H1 (cell line): ENCODE results near the gene TEX29. TPM values are rescaled to one million over a fixed set of nuclear protein-coding genes. Genes with fewer than 3 reads are reported as not detected.

ENCODE experiments used
- ASH2L ChIP-seq: fragments of 200-600, 300-600 bp; sonication (generic); IDR thresholded peaks from one replicate; pipeline ENCODE4 v1.7.1; 2017; ENCODE audit warnings: low read length
- BACH1 ChIP-seq: IDR thresholded peaks from 2 replicates; pipeline ENCODE4 v1.6.1; 2012; ENCODE audit warnings: low read length, improper control_type of control experiment
- CBX8 ChIP-seq: fragments of 300-800, 300-1000 bp; sonication (generic); IDR thresholded peaks from 2 replicates; pipeline ENCODE4 v1.7.1; 2016; ENCODE audit warnings: low read depth, low read length, borderline replicate concordance
- EGR1 ChIP-seq: IDR thresholded peaks from 2 replicates; pipeline ENCODE4 v1.6.1; 2011; ENCODE audit warnings: low read depth, low read length, borderline replicate concordance
- JUN ChIP-seq: IDR thresholded peaks from 2 replicates; pipeline ENCODE4 v1.6.1; 2011; ENCODE audit warnings: low read depth, mild to moderate bottlenecking, improper control_type of control experiment, low read length
- JUND ChIP-seq: IDR thresholded peaks from 2 replicates; pipeline ENCODE4 v1.6.1; 2011; ENCODE audit warnings: mild to moderate bottlenecking, improper control_type of control experiment, low read length
- MAFK ChIP-seq: IDR thresholded peaks from 2 replicates; pipeline ENCODE4 v1.6.1; 2012; ENCODE audit warnings: low read depth, mild to moderate bottlenecking, improper control_type of control experiment, low read length
- POLR2AphosphoS5 ChIP-seq: IDR thresholded peaks from 2 replicates; pipeline ENCODE4 v1.6.1; 2011; ENCODE audit warnings: low read depth, low read length
- RNF2 ChIP-seq: fragments of 200-900, 300-1000 bp; sonication (generic); IDR thresholded peaks from 2 replicates; pipeline ENCODE4 v1.7.1; 2016; ENCODE audit warnings: borderline replicate concordance, low read depth, mild to moderate bottlenecking, antibody characterized with exemption, low read length; ENCODE audit not compliant: poor library complexity, severe bottlenecking; ENCODE audit errors: missing control alignments
- SIRT6 ChIP-seq: IDR thresholded peaks from one replicate; pipeline ENCODE4 v1.7.1; 2012; ENCODE audit warnings: low read length, inconsistent platforms
- SP4 ChIP-seq: IDR thresholded peaks from 2 replicates; pipeline ENCODE4 v1.6.1; 2012; ENCODE audit warnings: low read length, inconsistent platforms
- TAF7 ChIP-seq: optimal IDR thresholded peaks from 2 replicates; pipeline ENCODE3; 2011; ENCODE audit warnings: low read depth, mild to moderate bottlenecking, inconsistent platforms, low read length, moderate library complexity, borderline replicate concordance
- TCF12 ChIP-seq: IDR thresholded peaks from 2 replicates; pipeline ENCODE4 v1.6.1; 2011; ENCODE audit warnings: low read depth, mild to moderate bottlenecking, low read length
- YY1 ChIP-seq: IDR thresholded peaks from 2 replicates; pipeline ENCODE4 v1.6.1; 2011; ENCODE audit warnings: low read depth, mild to moderate bottlenecking, low read length
- polyA plus RNA-seq, 7 experiments: library from polyadenylated mRNA; depleted of rRNA in 3 of 7; stranded (reverse) in 5 of 7; unstranded in 2 of 7; fragments of >200 nt in 5 of 7; fragments of 200-250 nt in 2 of 7; gene quantifications; 1 replicate in 5 of 7; 2 replicates in 1 of 7; 4 replicates in 1 of 7; pipeline versions ENCODE4 v1.2.1 to v1.2.3, GENCODE V29; 2011 to 2013; ENCODE audit warnings: missing spikeins in 2 of 7, mixed read lengths in 2 of 7
- total RNA-seq: library from RNA; stranded (reverse); fragmentation: NEBNext Ultra II Directional; extraction: Animal tissue kit (Norgen Biotek cat#: 25700); gene quantifications from 2 replicates; pipeline ENCODE4 v1.2.1, GENCODE V29; 2021
- TF ChIP-seq, protein P1 (sequence below), 3 experiments: IDR thresholded peaks; 1 replicate in 2 of 3; 2 replicates in 1 of 3; pipeline versions ENCODE4 v1.5.1 to v1.6.1; 2011; ENCODE audit warnings: low read length in 3 of 3, mild to moderate bottlenecking in 3 of 3, inconsistent platforms in 2 of 3, low read depth in 1 of 3, moderate library complexity in 1 of 3; ENCODE audit not compliant: insufficient read depth in 1 of 3; ENCODE audit errors: control extremely low read depth in 1 of 3
- TF ChIP-seq, protein P2 (sequence below): IDR thresholded peaks from 2 replicates; pipeline ENCODE4 v1.6.1; 2011; ENCODE audit warnings: low read length, improper control_type of control experiment
- TF ChIP-seq, protein P3 (sequence below): IDR thresholded peaks from 2 replicates; pipeline ENCODE4 v1.6.1; 2012; ENCODE audit warnings: inconsistent platforms

TEX29 gene
- total and polyA plus RNA-seq, 2 of the 8 experiments (the other 6 are each of a cell fraction or from before 2014, with no cell fraction given): 0.08 TPM; not detected in 1

DNA sequence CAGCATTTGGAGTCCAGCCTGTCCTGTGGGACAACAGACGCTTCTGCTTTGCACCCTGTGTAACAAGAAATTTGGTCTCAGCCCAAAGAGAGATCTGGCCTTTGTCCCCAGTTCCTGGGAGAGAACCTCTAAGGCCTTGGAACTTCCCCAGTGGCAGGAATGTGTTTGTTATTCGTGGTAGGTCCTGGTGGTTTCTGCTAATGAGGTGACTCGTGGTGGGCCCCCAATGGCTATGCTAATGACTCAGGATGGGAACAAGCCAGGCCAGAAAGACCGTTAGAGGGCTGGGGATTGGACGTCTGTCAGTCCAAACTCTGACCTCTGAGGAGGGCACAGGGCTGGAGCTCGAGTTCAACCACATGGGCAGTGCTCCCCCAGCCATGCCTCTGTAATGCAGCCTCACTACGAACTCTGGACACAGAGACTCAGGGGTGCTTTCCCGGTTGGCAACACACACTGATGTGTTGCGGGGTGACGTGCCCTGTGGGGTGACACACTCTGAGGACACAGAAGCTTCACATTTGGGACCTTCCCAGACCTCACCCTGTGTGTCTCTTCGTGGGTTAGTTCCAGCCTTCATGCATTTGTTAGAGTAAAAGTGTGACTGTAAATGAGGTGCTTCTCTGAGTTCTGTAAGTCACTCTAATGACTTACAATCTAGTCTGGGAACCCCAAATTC lies 38.9 kb downstream of the TEX29 start (continued):
- TF ChIP-seq, protein P1, sequence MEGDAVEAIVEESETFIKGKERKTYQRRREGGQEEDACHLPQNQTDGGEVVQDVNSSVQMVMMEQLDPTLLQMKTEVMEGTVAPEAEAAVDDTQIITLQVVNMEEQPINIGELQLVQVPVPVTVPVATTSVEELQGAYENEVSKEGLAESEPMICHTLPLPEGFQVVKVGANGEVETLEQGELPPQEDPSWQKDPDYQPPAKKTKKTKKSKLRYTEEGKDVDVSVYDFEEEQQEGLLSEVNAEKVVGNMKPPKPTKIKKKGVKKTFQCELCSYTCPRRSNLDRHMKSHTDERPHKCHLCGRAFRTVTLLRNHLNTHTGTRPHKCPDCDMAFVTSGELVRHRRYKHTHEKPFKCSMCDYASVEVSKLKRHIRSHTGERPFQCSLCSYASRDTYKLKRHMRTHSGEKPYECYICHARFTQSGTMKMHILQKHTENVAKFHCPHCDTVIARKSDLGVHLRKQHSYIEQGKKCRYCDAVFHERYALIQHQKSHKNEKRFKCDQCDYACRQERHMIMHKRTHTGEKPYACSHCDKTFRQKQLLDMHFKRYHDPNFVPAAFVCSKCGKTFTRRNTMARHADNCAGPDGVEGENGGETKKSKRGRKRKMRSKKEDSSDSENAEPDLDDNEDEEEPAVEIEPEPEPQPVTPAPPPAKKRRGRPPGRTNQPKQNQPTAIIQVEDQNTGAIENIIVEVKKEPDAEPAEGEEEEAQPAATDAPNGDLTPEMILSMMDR (IDR thresholded peaks at IDR 0.05; ENCODE audit: control extremely low read depth in 1 of 3, insufficient read depth in 1 of 3, low read depth in 1 of 3, low read length in 3 of 3): peak in 2 of 3 experiments; percentile 19 to 38; a peak in 2 of 4 replicates
- no peak for TF ChIP-seq TAF7
- TF ChIP-seq EGR1: peak; percentile 69
- no peak for TF ChIP-seq JUND
- TF ChIP-seq SP4: no peak
- TF ChIP-seq TCF12: no peak
- TF ChIP-seq ASH2L: no peak
- TF ChIP-seq, protein P2, sequence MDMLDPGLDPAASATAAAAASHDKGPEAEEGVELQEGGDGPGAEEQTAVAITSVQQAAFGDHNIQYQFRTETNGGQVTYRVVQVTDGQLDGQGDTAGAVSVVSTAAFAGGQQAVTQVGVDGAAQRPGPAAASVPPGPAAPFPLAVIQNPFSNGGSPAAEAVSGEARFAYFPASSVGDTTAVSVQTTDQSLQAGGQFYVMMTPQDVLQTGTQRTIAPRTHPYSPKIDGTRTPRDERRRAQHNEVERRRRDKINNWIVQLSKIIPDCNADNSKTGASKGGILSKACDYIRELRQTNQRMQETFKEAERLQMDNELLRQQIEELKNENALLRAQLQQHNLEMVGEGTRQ: no peak
- TF ChIP-seq MAFK: no peak
- no peak for TF ChIP-seq YY1
- TF ChIP-seq JUN: no peak
- no peak for TF ChIP-seq POLR2AphosphoS5
- TF ChIP-seq, protein P3, sequence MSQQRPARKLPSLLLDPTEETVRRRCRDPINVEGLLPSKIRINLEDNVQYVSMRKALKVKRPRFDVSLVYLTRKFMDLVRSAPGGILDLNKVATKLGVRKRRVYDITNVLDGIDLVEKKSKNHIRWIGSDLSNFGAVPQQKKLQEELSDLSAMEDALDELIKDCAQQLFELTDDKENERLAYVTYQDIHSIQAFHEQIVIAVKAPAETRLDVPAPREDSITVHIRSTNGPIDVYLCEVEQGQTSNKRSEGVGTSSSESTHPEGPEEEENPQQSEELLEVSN: no peak
- TF ChIP-seq RNF2: no peak
- TF ChIP-seq CBX8: no peak
- no peak for TF ChIP-seq BACH1
- TF ChIP-seq SIRT6: no peak
